ENCODE data around the gene SEMA4A.
"Not testable (repeated sequence)": the region's sequence is repeated elsewhere in the genome, so short reads cannot be mapped to it uniquely, and the experiment has no call there.

The SEMA4A gene

GRCh38 chr1:156155756-156156510 lies 2.5 kb downstream of the SEMA4A start:
- no peak for DNase-seq (ENCODE audit: low read depth in 2 of 3, low spot score in 2 of 3)

- no peak for DNase-seq (ENCODE audit: low read depth in 2 of 3, low spot score in 2 of 3)
Observed at GRCh38 chr1:156157506-156157905, 4.1 kb downstream of the SEMA4A start.

DNA sequence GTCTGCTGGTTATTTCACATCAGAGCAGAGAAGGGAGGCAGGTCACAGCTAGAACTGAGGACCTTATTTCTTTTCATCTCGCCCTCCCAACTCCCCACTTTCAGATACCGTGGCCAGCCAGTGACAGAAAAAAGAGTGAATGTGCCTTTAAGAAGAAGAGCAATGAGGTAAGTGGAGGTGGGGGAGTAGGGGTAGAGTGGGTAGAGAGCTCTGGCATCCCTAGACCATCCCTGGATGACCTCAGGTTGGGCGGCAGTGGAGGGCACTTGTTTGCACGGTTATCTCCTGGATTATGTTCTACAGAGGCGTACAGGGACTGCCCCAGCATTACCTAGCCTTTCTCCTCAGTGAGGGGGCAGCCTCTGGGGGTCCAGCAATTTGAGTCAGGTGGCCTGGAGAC lies 4.6 kb downstream of the SEMA4A start:
- no peak for DNase-seq (ENCODE audit: low read depth in 2 of 3, low spot score in 2 of 3)

- no peak for DNase-seq (ENCODE audit: low read depth in 2 of 3, low spot score in 2 of 3)
Observed at GRCh38 chr1:156160000-156160742, 6.8 kb downstream of the SEMA4A start.

DNA sequence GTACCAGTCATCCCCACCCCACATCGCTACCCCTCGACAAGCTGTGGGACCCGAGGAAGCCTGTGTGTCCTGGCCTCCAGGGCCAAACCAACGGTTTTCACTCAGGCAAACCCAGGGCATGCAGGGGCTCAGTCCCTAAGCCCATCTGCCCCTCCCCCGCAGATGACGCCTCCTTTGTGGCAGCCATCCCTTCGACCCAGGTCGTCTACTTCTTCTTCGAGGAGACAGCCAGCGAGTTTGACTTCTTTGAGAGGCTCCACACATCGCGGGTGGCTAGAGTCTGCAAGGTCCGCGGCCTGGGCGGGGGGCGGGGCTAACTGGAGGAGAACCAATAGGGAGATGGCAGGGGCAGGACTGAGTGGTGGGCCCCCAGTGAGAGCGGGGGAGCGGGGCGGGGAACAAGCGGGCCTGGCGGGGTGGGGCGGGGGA lies 7.4 kb downstream of the SEMA4A start:
- DNase-seq (ENCODE audit: low read depth in 2 of 3, low spot score in 2 of 3) = peak in 1 of 3 experiments; percentile 69

DNA sequence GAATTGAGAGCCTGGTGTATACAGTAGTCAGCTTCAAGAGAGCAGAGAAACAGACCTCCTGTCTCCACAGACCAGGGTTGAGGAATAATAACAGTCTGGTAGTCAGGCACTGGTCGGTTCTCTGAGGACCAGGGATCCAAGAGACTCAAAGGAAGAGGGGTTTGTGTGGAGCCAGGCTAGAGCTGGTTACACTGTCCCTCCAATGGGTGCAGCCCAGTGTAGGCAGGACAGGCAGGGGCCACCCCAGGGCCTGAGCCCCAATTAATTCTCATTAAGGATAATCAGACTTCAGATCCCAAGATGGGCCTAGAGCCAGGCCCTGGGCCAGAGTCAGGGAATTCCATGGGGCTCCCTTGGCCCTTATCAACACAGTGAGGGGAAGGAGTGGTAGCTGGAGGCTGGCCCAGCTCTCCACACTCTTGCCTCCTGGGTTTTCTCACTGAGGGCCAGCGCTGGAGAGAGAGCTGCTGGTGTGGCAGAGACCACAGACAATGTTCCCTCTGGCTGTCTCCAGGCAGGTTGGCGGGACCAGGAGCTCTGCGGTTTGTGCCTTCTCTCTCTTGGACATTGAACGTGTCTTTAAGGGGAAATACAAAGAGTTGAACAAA lies 9.1 kb downstream of the SEMA4A start:
- DNase-seq (ENCODE audit: low read depth in 2 of 3, low spot score in 2 of 3) = no peak

DNA sequence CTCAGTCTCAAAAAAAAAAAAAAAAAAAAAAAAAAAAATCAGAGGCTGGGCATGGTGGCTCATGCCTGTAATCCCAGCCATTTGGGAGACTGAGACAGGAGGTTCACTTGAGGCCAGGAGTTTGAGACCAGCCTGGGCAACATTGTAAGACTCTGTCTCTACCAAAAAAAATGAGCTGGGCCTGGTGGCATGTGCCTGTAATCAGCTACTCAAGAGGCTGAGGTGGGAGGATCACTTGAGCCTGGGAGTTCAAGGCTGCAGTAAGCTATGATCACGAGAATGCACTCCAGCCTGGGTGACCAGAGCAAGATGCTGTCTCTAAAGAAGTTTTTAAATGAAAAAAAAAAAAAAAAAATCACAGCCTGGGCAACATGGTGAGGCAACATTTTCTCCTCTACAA lies 10.3 kb downstream of the SEMA4A start:
- no peak for DNase-seq (ENCODE audit: low read depth in 2 of 3, low spot score in 2 of 3)

- DNase-seq (ENCODE audit: low read depth in 2 of 3, low spot score in 2 of 3) = no peak
Observed at GRCh38 chr1:156164125-156164831, 10.9 kb downstream of the SEMA4A start.

GRCh38 chr1:156165083-156165482 lies 11.7 kb downstream of the SEMA4A start:
- DNase-seq (ENCODE audit: low read depth in 2 of 3, low spot score in 2 of 3) = no peak

- no peak for DNase-seq (ENCODE audit: low read depth in 2 of 3, low spot score in 2 of 3)
Observed at GRCh38 chr1:156167536-156167935, 14.2 kb downstream of the SEMA4A start.

DNA sequence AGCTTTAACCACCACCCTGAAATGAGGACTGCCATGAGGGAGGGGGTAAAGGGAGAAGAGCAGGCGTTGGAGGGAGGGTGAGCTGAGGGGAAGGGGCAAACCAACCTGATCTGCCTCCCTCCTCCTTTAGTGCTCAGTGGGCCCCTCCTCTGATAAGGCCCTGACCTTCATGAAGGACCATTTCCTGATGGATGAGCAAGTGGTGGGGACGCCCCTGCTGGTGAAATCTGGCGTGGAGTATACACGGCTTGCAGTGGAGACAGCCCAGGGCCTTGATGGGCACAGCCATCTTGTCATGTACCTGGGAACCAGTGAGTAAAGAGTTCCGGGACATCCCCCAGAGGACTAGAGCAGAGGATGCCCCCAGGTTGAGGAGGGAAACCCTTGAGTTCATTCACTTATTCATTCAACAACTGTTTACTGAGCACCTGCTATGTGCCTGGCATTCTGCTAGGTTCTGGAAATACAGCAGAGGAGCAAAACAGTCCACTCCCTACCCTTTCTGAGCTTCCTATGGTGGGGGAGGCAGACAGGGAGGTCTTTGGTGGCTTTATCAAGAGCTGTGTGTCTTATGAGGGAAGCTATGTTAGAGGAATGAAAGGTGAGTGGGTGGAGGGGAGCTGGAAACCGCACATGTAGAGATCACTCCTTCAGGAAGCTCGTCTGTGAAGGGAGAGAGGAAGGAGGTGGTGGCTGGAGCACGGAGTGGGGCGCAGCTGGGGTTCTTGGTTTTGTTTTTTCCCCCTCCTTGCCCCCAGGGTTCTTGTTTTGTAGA lies 19.5 kb downstream of the SEMA4A start:
- DNase-seq (ENCODE audit: low read depth in 2 of 3, low spot score in 2 of 3) = no peak

DNA sequence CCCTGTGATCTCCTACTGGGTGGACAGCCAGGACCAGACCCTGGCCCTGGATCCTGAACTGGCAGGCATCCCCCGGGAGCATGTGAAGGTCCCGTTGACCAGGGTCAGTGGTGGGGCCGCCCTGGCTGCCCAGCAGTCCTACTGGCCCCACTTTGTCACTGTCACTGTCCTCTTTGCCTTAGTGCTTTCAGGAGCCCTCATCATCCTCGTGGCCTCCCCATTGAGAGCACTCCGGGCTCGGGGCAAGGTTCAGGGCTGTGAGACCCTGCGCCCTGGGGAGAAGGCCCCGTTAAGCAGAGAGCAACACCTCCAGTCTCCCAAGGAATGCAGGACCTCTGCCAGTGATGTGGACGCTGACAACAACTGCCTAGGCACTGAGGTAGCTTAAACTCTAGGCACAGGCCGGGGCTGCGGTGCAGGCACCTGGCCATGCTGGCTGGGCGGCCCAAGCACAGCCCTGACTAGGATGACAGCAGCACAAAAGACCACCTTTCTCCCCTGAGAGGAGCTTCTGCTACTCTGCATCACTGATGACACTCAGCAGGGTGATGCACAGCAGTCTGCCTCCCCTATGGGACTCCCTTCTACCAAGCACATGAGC lies 23.3 kb downstream of the SEMA4A start:
- no peak for DNase-seq (ENCODE audit: low read depth in 2 of 3, low spot score in 2 of 3)

DNA sequence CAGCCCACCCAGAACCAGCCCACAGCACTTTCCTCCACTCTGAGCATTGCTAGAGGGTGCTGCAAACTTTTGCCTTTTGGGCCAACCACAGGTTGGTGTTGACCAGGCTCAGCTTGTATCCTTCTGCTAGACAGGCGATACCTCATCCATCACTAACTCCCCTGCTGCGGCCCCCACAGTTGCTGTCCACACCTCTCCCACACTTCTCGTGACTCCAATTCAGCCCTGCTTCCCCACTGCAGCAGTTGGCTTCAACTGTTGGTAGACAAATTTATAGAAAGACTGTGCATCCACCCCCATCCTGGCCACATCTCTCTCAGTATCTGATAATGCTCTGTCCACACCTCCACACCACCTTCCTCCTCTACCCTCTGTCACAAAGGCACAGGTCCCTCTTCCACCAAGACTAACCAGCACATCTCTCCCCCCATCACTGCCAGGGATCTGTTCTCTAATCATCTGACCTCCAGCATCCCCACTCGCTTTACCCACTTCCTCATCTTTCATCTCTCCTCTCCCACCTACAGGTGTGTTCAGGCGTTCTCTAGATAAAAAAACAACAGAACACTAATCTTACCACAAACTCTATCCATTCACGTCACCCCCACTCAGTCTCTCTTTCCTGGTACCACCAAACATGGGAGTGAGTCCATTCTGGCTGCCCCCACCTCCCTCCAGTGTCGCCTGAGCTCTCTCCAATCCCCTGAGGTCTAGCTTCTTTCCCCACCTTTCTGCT lies 24.7 kb downstream of the SEMA4A start:
- no peak for DNase-seq (ENCODE audit: low read depth in 2 of 3, low spot score in 2 of 3)

- DNase-seq (ENCODE audit: low read depth in 2 of 3, low spot score in 2 of 3) = no peak
Observed at GRCh38 chr1:156180471-156180870, 27.1 kb downstream of the SEMA4A start.

GRCh38 chr1:156181391-156181924 lies 28.1 kb downstream of the SEMA4A start:
- DNase-seq (ENCODE audit: low read depth in 2 of 3, low spot score in 2 of 3) = not testable (repeated sequence)

GRCh38 chr1:156182010-156182779 lies 28.8 kb downstream of the SEMA4A start:
- not testable (repeated sequence) for DNase-seq (ENCODE audit: low read depth in 2 of 3, low spot score in 2 of 3)

- not testable (repeated sequence) for DNase-seq (ENCODE audit: low read depth in 2 of 3, low spot score in 2 of 3)
Observed at GRCh38 chr1:156186347-156187177, 33.2 kb downstream of the SEMA4A start.

- not testable (repeated sequence) for DNase-seq (ENCODE audit: low read depth in 2 of 3, low spot score in 2 of 3)
Observed at GRCh38 chr1:156190265-156190664, 36.9 kb downstream of the SEMA4A start.

Measured in activated CD8-positive, alpha-beta memory T cell treated with anti-CD3 and anti-CD28 coated beads for 48 hours (primary cell).